Measurements from ENCODE around the gene AANAT.

AANAT gene

GRCh38 chr17:76433693-76434092 lies 33.7 kb upstream of the AANAT start:
- TF ChIP-seq CTCF (IDR thresholded peaks at IDR 0.05; ENCODE audit: control insufficient read depth, extremely low read depth, insufficient read depth): no peak
- H3K4me3 ChIP-seq (ENCODE audit: low read depth, low read length): no peak overlapping the region
- DNase-seq (ENCODE audit: low read depth): no peak

- no peak for DNase-seq (ENCODE audit: low read depth)
- H3K4me3 ChIP-seq (ENCODE audit: low read depth, low read length): no peak overlapping the region
- TF ChIP-seq CTCF (IDR thresholded peaks at IDR 0.05; ENCODE audit: control insufficient read depth, extremely low read depth, insufficient read depth): no peak
Observed at GRCh38 chr17:76434870-76435269, 32.5 kb upstream of the AANAT start.

GRCh38 chr17:76435751-76436150 lies 31.7 kb upstream of the AANAT start:
- H3K4me3 ChIP-seq (ENCODE audit: low read depth, low read length): no peak overlapping the region
- TF ChIP-seq CTCF (IDR thresholded peaks at IDR 0.05; ENCODE audit: control insufficient read depth, extremely low read depth, insufficient read depth): no peak
- no peak for DNase-seq (ENCODE audit: low read depth)

- no peak for TF ChIP-seq CTCF (IDR thresholded peaks at IDR 0.05; ENCODE audit: control insufficient read depth, extremely low read depth, insufficient read depth)
- H3K4me3 ChIP-seq (ENCODE audit: low read depth, low read length): no peak overlapping the region
- no peak for DNase-seq (ENCODE audit: low read depth)
Observed at GRCh38 chr17:76437467-76438402, 29.7 kb upstream of the AANAT start.

GRCh38 chr17:76438906-76439305 lies 28.5 kb upstream of the AANAT start:
- H3K4me3 ChIP-seq (ENCODE audit: low read depth, low read length): no peak overlapping the region
- no peak for TF ChIP-seq CTCF (IDR thresholded peaks at IDR 0.05; ENCODE audit: control insufficient read depth, extremely low read depth, insufficient read depth)
- no peak for DNase-seq (ENCODE audit: low read depth)

- no peak overlapping the region for H3K4me3 ChIP-seq (ENCODE audit: low read depth, low read length)
- no peak for DNase-seq (ENCODE audit: low read depth)
- no peak for TF ChIP-seq CTCF (IDR thresholded peaks at IDR 0.05; ENCODE audit: control insufficient read depth, extremely low read depth, insufficient read depth)
Observed at GRCh38 chr17:76439314-76439928, 28.0 kb upstream of the AANAT start.

All from LNCaP clone FGC (cell line).